SJSA1 (cell line): Measurements from ENCODE around the gene CYP2A7. TPM values are rescaled to one million over a fixed set of nuclear protein-coding genes. Genes with fewer than 3 reads are reported as not detected.
"Not testable (repeated sequence)": the region's sequence is repeated elsewhere in the genome, so short reads cannot be mapped to it uniquely, and the experiment has no call there.

ENCODE experiments used
- DNase-seq, 2 experiments: peaks; one replicate each; pipeline ENCODE4 v3.0.0-alpha.2; 2015 to 2020; ENCODE audit warnings: low spot score in 2 of 2, low read depth in 1 of 2
- H3K27ac ChIP-seq: fragments of 250-450 bp; sonication (Bioruptor Pico); 2 replicates; pipeline ENCODE4 v1.5.1; 2020; ENCODE audit warnings: mild to moderate bottlenecking, moderate library complexity
- H3K27me3 ChIP-seq: fragments of 250-450 bp; sonication (Bioruptor Pico); replicated peaks from 2 replicates; pipeline ENCODE4 v1.5.1; 2020; ENCODE audit warnings: mild to moderate bottlenecking, moderate library complexity
- H3K36me3 ChIP-seq: fragments of 250-450 bp; sonication (Bioruptor Pico); 2 replicates; pipeline ENCODE4 v1.5.1; 2020; ENCODE audit warnings: mild to moderate bottlenecking
- H3K4me1 ChIP-seq: fragments of 250-450 bp; sonication (Bioruptor Pico); replicated peaks from 2 replicates; pipeline ENCODE4 v1.6.1; 2021; ENCODE audit warnings: mild to moderate bottlenecking
- H3K4me3 ChIP-seq: fragments of 250-450 bp; sonication (Bioruptor Pico); 2 replicates; pipeline ENCODE4 v1.5.1; 2020; ENCODE audit warnings: mild to moderate bottlenecking
- H3K9me3 ChIP-seq: fragments of 250-450 bp; sonication (Bioruptor Pico); replicated peaks from 2 replicates; pipeline ENCODE4 v1.5.1; 2020; ENCODE audit warnings: mild to moderate bottlenecking
- total RNA-seq: library from RNA; depleted of rRNA; stranded (reverse); fragments of >200 nt; shearing (Covaris generic); gene quantifications from 2 replicates; pipeline ENCODE4 v1.2.3, GENCODE V29; 2014; rRNA removed

CYP2A7 gene, protein sequence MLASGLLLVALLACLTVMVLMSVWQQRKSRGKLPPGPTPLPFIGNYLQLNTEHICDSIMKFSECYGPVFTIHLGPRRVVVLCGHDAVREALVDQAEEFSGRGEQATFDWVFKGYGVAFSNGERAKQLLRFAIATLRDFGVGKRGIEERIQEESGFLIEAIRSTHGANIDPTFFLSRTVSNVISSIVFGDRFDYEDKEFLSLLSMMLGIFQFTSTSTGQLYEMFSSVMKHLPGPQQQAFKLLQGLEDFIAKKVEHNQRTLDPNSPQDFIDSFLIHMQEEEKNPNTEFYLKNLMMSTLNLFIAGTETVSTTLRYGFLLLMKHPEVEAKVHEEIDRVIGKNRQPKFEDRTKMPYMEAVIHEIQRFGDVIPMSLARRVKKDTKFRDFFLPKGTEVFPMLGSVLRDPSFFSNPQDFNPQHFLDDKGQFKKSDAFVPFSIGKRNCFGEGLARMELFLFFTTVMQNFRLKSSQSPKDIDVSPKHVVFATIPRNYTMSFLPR
- not detected in 2 replicates for total RNA-seq

DNA sequence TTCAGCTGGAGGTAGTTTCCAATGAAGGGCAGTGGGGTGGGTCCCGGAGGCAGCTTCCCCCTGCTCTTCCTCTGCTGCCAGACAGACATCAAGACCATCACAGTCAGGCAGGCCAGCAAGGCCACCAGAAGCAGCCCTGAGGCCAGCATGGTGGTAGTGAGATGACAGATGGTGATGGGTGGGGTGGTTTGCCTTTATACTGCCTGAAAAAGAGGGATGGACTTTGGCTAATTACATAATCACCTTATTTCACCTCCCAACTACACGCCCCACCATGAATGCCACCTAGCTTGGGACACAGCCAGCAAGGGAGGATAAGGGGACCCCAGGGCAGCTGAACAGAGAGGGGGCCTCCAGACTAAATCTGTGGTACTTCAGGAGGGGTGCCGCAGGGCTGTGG lies at the start of gene CYP2A7:
TSS of gene CYP2A7 (minus strand) at position 170 of the 400 bp plus-strand sequence. CDS start at position 149, 21 bp downstream.
- not testable (repeated sequence) for H3K27me3 ChIP-seq, DNase-seq, H3K27ac ChIP-seq, H3K36me3 ChIP-seq, H3K4me1 ChIP-seq, H3K4me3 ChIP-seq, H3K9me3 ChIP-seq

DNA sequence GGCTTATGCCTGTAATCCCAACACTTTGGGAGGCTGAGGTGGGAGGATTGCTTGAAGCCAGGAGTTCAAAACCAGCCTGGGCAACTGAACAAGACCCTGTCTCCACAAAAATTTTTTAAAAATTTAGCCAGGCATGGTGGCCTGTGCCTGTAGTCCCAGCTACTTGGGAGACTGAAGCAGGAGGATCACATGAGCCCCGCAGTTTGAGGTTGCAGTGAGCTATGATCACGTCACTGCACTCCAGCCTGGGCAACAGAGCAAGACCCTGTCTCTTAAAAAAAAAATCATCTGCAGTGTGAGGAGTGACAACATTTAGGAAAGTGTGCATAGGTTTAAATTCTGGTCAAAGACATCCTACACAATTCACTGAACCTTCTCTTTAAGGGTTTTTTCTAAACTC lies 48.8 kb upstream of the CYP2A7 start:
- not testable (repeated sequence) for H3K4me1 ChIP-seq, H3K36me3 ChIP-seq, H3K4me3 ChIP-seq, H3K9me3 ChIP-seq, H3K27ac ChIP-seq, DNase-seq
- H3K27me3 ChIP-seq, result peaks cover 12% of the 10 kb centered on the region

DNA sequence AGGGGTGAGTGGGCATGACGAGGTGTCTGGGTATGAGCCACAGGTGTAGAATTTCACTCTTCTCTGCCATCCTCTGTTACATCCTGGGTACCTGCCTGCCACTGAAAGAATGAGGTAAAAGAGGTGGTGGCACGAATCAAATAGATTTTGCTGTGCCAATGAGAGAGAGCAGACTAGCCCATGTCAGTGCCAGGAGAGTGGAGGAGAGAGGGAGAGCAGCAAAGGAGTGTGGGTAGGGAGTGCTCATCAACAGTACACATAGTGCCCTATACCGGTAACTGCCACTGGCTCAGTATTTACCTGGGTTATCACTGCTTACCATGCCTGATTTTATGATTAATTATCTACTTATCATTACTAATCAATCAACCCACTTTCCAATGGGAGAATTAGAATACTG lies 47.9 kb upstream of the CYP2A7 start:
- peaks cover 12% of the 10 kb centered on the region for H3K27me3 ChIP-seq
- H3K9me3 ChIP-seq, DNase-seq, H3K36me3 ChIP-seq, H3K27ac ChIP-seq, H3K4me1 ChIP-seq, H3K4me3 ChIP-seq: not testable (repeated sequence)

DNA sequence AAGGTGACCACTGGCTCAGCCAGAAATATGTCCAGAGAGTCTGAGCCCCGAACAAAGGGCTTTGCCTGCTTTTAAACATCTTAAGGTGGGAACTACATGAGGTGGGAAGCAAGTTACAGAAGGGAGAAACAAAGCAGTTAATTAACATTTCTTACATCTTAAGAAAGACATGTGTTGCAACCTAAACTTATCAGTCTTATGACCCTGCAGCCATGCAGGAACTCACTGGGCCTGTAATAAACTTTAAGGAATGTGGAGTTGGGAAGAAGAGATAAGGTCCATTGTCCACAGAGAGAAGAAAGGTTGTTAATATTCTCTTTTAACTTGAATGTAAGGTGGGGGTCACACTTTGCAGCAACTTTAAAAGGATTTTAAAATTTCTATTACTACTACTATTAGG lies 46.8 kb upstream of the CYP2A7 start:
- DNase-seq, result no peak
- no peak overlapping the region for H3K27ac ChIP-seq
- no peaks in the 10 kb centered on the region for H3K36me3 ChIP-seq
- H3K27me3 ChIP-seq, result peaks cover 13% of the 10 kb centered on the region
- no peaks in the 10 kb centered on the region for H3K4me1 ChIP-seq
- H3K4me3 ChIP-seq, result no peak overlapping the region
- H3K9me3 ChIP-seq, result no peaks in the 10 kb centered on the region

DNA sequence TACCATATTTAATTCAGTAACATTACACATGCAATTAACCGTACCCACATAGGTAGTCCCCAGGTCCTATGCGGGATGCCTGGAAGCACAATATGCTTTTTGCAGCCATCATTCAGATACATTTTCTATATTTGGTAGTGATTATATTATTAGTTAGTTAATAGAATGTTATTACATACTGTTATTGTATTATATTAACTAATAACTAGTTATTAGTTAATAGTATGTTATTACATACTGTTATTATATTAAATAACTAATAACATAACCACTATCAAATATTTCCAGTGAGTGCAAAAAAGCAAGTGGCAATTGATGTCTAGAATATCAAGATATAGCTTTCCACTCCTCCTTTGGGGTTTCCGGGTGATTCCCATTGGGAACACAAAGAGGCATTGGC lies 45.5 kb upstream of the CYP2A7 start:
- Histone ChIP-seq H3K36me3 (no peaks in the 10 kb centered on the region), H3K9me3 (no peaks in the 10 kb centered on the region), H3K27me3 (peaks cover 16% of the 10 kb centered on the region), H3K4me1 (no peaks in the 10 kb centered on the region), H3K27ac (no peak overlapping the region), H3K4me3 (no peak overlapping the region)
- DNase-seq, result no peak

DNA sequence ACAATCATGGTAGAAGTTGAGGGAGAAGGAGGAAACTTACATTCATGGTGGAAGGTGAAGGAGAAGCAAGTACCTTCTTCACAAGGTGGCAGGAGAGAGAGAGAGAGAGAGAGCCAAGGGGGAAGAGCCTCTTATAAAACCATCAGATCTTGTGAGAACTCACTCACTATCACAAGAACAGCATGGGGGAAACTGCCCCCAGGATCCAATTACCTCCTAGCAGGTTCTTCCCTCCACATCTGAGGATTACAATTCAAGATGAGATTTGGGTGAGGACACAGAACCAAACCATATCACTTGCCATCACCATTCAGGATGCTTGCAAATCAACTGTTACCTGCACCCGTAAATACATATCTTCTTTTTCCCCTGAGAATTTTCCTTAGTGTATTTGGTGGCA lies 44.2 kb upstream of the CYP2A7 start:
- H3K4me1 ChIP-seq, H3K4me3 ChIP-seq, H3K9me3 ChIP-seq, H3K36me3 ChIP-seq, DNase-seq, H3K27ac ChIP-seq: not testable (repeated sequence)
- peaks cover 16% of the 10 kb centered on the region for H3K27me3 ChIP-seq

DNA sequence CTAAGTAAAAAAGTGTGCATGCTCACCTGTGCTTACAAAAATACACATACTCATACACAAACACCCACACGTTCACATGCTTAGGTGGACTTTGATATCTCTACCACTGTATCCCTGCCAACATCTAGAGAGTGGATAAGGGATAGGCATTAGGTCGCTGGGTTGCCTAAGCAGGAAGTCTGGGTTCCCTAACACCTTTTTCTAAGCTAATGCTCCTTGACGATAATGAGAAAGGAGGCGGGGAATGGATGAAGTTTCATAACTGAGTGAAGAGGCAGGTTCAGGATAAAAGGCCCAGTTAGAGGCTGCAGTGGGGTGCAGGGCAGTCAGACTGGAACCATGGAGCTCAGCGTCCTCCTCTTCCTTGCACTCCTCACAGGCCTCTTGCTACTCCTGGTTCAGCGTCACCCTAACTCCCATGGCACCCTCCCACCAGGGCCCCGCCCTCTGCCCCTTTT lies 41.9 kb upstream of the CYP2A7 start:
- Histone ChIP-seq H3K4me3 (no peak overlapping the region), H3K36me3 (no peaks in the 10 kb centered on the region), H3K27ac (no peak overlapping the region), H3K27me3 (peaks cover 16% of the 10 kb centered on the region), H3K4me1 (no peaks in the 10 kb centered on the region), H3K9me3 (no peaks in the 10 kb centered on the region)
- DNase-seq, result no peak

DNA sequence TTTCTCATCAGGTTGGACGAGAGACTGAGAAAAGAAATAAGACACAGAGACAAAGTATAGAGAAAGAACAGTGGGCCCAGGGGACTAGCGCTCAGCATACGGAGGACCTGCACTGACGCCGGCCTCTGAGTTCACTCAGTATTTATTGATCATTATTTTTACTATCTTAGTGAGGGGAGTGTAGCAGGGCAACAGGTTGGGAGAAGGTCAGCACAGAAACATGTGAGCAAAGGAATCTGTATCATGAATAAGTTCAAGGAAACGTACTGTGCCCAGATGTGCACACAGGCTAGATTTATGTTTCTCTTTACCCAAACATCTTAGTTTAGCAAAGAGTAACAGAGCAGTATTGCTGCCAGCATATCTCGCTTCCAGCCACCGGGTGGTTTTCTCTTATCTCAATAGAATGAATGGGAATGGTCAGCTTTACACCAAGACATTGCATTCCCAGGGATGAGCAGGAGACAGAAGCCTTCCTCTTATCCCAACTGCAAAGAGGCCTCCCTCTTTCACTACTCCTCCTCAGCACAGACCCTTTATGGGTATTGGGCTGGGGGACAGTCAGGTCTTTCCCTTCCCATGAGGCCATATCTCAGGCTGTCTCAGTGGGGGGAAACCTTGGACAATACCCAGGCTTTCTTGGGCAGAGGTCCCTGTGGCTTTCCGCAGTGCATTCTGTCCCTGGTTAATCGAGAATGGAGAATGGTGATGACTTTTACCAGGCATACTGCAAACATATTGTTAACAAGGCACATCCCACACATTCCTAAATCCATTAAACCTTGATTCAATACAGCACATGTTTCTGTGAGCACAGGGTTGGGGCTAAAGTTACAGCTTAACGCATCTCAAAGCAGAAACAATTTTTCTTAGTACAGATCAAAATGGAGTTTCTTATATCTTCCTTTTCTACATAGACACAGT lies 40.5 kb upstream of the CYP2A7 start:
- peaks cover 13% of the 10 kb centered on the region for H3K27me3 ChIP-seq
- not testable (repeated sequence) for H3K9me3 ChIP-seq, H3K4me3 ChIP-seq, H3K36me3 ChIP-seq, DNase-seq, H3K4me1 ChIP-seq, H3K27ac ChIP-seq

DNA sequence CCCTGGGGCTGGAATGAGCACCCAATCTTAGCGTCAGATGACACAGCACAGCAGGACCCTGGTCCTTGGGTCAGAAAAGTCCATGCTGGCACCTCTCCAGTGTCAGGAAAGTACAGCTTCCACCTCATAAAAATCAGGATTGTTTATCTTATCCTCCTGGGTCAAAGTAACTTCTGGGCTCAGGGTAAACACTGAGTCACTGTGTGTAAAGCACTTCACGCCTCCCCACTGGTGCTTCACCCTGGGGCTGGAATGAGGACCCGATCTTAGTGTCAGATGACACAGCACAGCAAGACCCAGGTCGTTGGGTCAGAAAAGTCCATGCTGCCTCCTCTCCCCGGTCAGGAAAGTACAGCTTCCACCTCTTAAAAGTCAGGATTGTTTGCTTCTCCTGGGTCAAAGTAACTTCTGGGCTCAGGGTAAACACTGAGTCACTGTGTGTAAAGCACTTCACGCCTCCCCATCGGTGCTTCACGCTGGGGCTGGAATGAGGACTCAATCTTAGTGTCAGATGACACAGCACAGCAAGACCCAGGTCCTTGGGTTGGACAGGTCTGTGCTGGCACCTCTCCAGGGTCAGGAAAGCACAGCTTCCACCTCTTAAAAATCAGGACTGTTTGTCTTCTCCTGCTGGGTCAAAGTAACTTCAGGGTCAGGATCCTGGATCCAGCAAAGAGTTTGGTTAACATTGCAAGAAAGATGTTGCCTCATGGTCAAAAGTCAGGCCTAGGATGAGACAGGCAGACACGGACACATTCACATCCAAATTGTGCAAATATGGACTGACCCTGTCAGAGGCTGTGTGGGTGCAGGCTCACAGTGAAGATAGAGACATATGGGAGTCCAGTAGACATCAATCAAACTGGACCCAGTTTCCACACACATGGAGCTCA lies 39.2 kb upstream of the CYP2A7 start:
- Histone ChIP-seq H3K27ac (no peak overlapping the region), H3K4me3 (no peak overlapping the region), H3K4me1 (no peaks in the 10 kb centered on the region), H3K9me3 (no peaks in the 10 kb centered on the region), H3K36me3 (no peaks in the 10 kb centered on the region), H3K27me3 (peaks cover 4% of the 10 kb centered on the region)
- DNase-seq, result peak in 1 of 2 experiments; percentile 41

DNA sequence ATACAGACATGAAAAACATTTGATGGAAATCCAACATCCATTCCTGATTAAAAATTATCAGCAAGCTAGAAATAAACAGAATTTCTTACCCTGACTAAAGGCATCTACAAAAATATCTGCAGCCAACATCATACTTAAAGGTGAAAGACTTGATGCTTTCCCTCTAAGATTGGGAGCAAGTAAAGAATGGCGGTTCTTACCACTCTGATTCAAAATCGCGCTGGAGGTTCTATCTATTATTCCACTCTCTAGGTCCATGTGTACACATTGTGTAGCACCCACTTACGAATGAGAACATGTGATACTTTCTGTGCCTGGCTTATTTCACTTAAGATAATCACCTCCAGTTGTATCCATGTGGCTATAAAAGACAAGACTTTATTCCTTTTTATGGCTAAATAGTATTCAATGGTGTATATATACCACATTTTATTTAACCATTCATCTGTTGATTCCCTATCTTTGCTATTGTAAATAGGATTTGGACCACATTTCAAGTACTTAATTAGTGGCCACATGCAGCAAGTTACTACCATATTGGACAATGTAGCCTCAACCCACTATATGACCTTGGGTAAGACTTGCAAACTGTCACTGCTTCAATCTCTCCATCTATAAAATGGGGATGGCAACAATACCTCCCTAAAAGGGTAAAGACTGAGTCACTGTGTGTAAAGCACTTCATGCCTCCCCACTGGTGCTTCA lies 38.4 kb upstream of the CYP2A7 start:
- no peak overlapping the region for H3K27ac ChIP-seq
- H3K36me3 ChIP-seq, result no peaks in the 10 kb centered on the region
- H3K27me3 ChIP-seq, result peaks cover 4% of the 10 kb centered on the region
- no peak overlapping the region for H3K4me3 ChIP-seq
- H3K9me3 ChIP-seq, result no peaks in the 10 kb centered on the region
- DNase-seq, result no peak
- H3K4me1 ChIP-seq, result no peaks in the 10 kb centered on the region

DNA sequence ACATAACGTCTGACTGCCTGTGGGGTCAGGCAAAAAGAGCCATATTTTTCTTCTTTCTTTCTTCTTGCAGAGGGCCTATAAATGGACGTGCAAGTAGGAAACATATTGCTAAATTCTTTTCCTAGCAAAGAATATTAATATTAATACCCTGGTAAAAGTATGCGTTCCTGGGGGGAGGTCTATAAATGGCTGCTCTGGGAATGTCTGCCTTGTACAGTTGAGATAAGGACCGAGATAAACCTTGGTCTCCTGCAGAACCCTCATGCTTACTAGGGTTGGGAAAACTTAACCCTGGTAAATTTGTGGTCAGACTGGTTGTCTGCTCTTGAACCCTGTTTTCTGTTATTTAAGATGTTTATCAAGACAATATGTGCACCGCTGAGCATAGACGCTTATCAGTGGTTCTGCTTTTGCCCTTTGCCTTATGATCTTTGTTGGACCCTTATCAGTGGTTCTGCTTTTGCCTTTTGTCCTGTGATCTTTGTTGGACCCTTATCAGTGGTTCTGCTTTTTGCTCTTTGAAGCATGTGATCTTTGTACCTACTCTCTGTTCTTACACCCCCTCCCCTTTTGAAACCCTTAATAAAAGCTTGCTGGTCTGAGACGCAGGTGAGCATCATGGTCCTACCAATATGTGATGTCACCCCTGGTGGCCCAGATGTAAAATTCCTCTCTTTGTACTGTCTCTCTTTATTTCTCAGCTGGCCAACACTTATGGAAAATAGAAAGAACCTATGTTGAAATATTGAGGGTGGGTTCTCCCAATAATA lies 37.7 kb upstream of the CYP2A7 start:
- DNase-seq, H3K36me3 ChIP-seq, H3K27ac ChIP-seq, H3K4me1 ChIP-seq, H3K27me3 ChIP-seq, H3K4me3 ChIP-seq, H3K9me3 ChIP-seq: not testable (repeated sequence)

DNA sequence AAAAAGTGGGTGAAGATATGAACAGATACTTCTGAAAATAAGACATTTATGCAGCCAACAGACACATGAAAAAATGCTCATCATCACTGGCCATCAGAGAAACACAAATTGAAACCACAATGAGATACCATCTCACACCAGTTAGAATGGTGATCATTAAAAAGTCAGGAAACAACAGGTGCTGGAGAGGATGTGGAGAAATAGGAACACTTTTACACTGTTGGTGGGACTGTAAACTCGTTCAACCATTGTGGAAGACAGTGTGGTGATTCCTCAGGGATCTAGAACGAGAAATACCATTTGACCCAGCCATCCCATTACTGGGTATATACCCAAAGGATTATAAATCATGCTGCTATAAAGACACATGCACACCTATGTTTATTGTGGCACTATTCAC lies 36.3 kb upstream of the CYP2A7 start:
- not testable (repeated sequence) for H3K36me3 ChIP-seq, H3K9me3 ChIP-seq, H3K4me3 ChIP-seq, DNase-seq, H3K27ac ChIP-seq, H3K4me1 ChIP-seq, H3K27me3 ChIP-seq
